Fibroblast of mammary gland (primary cell): Measurements from ENCODE around the gene DRAXIN.

ENCODE experiments used
- DNase-seq: peaks from one replicate; pipeline ENCODE4 v3.0.0-alpha.2; 2010; ENCODE audit warnings: low read depth
- H3K4me3 ChIP-seq: 2 replicates; pipeline ENCODE4 v1.5.1; 2011; ENCODE audit warnings: low read depth, mild to moderate bottlenecking, low read length, moderate library complexity; ENCODE audit not compliant: control insufficient read depth
- CTCF ChIP-seq: conservative IDR thresholded peaks from 2 replicates; pipeline ENCODE4 v1.5.1; 2011; ENCODE audit warnings: low read depth, low read length, inconsistent platforms; ENCODE audit not compliant: control insufficient read depth, insufficient read depth

DRAXIN gene

GRCh38 chr1:11772458-11772857 lies 80.9 kb downstream of the DRAXIN start:
- no peak overlapping the region for H3K4me3 ChIP-seq
- DNase-seq: no peak
- TF ChIP-seq CTCF: no peak

GRCh38 chr1:11774753-11775152 lies 83.2 kb downstream of the DRAXIN start:
- DNase-seq: no peak
- TF ChIP-seq CTCF: no peak
- H3K4me3 ChIP-seq: no peak overlapping the region
